HTR-8/SVneo (cell line): ENCODE measurements around the gene LRRC55.

Experiments
- DNase-seq: peaks from one replicate; pipeline ENCODE4 v3.0.0; 2011; ENCODE audit warnings: low spot score, mixed read lengths; ENCODE audit not compliant: insufficient read length
- FAIRE-seq: peaks from 2 replicates; lab custom pipeline; 2011; peaks lifted over from hg19 to GRCh38; lab: Jason Lieb, UNC

Gene LRRC55

DNA sequence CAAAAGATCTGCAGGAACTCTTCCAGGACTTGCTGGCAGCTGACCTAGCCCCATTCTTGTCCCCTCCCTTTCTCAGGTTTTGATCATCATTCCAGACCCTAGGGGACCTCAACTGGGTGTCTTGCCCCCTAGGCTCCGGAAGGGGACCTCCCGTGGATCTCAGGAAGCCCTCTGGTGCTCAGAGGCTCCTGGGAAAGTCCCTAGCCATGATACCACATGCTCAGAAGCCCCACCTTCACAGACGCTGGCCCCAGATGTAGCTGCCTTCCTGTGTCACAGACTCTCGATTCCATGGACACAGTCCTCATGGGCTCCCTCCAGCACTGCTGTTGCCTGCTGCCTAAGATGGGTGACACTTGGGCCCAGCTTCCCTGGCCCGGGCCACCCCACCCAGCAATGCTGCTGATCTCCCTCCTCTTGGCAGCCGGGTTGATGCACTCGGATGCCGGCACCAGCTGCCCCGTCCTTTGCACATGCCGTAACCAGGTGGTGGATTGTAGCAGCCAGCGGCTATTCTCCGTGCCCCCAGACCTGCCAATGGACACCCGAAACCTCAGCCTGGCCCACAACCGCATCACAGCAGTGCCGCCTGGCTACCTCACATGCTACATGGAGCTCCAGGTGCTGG is at the start of gene LRRC55:
Gene LRRC55, plus strand, starts transcription at position 276 of the 628 bp plus-strand sequence. Its CDS starts 70 bp downstream, at position 346.
- no peak for DNase-seq
- no peak for FAIRE-seq

GRCh38 chr11:57133366-57134038 is 48.3 kb upstream of the LRRC55 start:
- FAIRE-seq (no peak), DNase-seq (no peak)

DNA sequence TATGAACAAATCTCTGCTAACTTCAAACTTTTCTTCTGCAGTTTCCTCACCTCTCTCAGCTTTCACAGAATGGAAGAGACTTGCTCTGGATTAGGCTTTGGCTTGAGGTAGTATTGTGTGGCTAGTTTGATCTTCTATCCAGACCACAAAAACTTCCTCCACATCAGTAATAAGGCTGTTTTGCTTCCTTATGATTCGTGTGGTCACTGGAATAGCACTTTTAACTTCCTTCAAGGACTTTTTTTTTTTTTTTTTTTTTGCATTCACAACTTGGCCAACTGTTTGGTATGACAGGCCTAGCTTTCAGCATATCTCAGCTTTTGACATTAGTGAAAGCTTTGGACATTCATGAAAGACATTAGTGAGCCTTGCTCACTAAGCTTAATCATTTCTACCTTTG is 47.5 kb upstream of the LRRC55 start:
- DNase-seq, result no peak
- no peak for FAIRE-seq

GRCh38 chr11:57135020-57135751 is 46.6 kb upstream of the LRRC55 start:
- DNase-seq, result no peak
- FAIRE-seq, result no peak

GRCh38 chr11:57140568-57140967 is 41.2 kb upstream of the LRRC55 start:
- FAIRE-seq (no peak), DNase-seq (no peak)

GRCh38 chr11:57143459-57143858 is 38.3 kb upstream of the LRRC55 start:
- DNase-seq (no peak), FAIRE-seq (no peak)

DNA sequence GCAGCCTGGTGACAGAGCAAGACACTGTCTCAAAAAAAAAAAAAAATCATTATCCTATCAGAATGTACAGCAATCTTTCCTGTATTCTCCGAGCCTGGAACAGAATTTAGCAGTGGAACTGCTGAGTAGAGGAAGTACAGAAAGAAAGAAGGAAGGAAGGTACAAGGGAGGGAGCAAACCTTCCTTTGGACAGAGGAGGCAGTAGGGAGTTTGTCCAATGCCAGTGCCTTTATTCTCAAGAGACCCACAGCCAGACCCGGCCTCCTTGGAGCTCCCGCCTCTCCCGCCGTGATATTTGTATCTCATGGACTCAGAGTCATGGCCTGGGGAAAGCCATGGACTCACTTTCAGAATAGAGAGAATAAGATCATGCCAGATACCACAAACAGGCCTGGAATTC is 37.7 kb upstream of the LRRC55 start:
- no peak for FAIRE-seq
- DNase-seq, result no peak

- FAIRE-seq (no peak), DNase-seq (no peak)
These were observed 37.0 kb upstream of the LRRC55 start for GRCh38 chr11:57144531-57145320.

DNA sequence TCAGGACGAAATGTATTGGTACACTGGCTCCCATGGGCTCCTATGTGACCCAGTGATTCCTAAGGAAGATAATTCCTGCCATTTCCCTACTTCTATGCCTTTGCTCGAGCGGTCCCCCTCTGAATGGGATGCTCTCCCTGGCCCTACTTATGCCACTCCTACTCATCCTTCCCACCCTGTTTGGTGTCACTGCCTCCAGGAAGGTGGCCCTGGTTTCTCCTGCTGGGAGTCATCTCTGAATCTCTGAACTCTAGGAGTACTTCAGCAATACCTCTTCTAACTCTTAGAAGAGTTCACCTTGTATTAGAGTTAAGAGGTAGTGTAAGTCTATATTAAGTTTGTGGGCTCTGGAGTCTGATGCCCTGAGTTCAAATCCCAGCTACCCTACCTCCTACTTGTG is 35.5 kb upstream of the LRRC55 start:
- no peak for FAIRE-seq
- DNase-seq, result no peak

DNA sequence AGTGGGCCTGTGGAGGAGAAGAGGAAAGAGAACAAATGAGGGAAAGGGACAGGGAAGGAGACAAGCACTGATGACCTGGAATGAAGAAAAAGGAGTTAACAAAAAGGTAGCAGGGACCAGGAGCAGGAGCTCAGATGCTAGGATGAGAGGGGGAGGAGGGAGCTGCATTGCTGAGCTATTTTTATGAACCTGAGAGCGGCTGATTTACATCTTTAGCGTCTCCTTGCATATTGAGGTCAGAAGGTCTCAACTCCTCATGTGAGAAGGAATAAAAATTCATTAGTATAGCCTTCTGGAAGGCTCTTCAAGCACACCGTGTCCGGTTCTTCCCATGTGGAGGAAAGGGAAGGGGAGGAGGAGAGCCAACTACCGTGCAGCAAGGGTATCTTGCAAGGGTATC is 33.1 kb upstream of the LRRC55 start:
- FAIRE-seq (no peak), DNase-seq (no peak)

DNA sequence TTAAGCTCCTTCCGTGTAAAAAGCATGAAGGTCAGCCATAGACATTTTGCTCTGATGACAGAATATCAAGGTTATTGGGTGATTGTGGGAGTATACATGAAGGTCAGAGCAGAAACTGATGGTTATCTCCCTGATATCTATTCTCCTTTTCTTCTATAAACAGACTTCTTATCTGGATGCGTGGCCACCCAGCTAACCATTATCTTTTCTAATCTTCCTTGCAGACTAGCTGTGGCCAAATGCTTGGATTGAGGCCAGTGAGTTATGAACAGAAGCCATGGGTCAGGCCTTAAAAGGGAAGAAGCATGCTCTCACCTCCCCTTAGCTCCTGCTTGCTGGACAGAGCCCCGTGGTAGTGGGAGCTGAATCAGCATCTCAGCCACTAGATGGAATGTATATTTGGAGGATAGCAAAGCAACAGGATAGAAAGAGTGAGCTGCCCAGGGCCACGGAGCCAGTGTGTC is 31.3 kb upstream of the LRRC55 start:
- DNase-seq, result no peak
- FAIRE-seq, result no peak

DNA sequence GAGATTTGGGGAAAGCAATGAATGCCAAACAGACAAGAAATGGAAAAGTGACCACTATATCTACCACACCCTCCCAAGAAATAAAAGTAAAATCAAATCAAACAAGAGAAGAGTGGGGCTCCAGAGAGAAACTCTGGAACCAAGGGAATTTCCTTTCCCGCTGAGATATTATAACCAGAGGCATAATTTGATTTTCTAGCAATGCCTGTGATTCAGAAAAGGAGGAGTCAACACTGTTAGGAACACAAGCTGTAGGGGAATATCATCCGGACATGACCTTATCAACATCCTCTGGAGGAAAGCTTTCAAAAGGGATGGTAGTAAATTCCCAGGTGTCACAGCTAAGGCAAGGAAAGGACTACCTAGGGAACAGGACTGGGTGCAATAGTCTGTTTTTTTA is 29.6 kb upstream of the LRRC55 start:
- DNase-seq, result no peak
- no peak for FAIRE-seq

DNA sequence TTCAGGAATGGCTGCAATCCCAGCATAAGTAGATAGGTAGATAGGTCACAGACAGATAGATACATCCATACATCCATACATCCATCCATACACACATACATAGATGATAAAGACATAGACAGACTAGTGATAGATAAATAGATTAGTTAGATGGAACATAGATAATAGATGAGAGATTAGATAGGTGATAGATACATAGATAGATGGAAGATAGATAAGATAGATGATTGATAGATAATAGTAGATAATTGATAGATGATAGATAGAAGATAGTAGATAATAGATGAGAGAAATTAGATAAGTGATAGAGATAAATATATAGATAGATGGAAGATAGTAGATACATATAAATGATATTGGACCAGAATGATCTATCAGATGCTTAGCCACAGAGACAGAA is 28.3 kb upstream of the LRRC55 start:
- no peak for DNase-seq
- no peak for FAIRE-seq

- no peak for FAIRE-seq
- DNase-seq, result no peak
These were observed 27.0 kb upstream of the LRRC55 start for GRCh38 chr11:57154739-57155138.

DNA sequence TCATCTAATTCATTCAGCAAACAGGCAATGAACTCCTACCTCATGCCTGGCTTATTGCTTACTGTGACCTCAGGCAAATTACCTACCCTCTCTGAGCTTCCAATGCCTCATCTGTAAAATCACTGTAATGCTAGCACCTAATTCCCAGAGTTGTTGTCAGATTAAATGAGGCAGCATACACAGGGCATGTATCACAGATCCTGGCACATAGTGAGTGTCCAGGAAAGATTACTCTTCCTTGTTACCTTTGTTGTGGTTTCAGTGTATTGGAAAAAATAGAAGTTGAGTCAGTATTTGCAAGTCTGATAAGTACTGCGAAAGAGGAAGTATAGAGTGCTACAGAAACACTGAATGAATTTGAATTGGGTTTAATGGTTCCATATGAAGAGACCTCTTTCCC is 26.4 kb upstream of the LRRC55 start:
- FAIRE-seq (no peak), DNase-seq (no peak)

- FAIRE-seq, result no peak
- DNase-seq, result no peak
These were observed 25.7 kb upstream of the LRRC55 start for GRCh38 chr11:57155838-57156607.

GRCh38 chr11:57156928-57157327 is 24.8 kb upstream of the LRRC55 start:
- FAIRE-seq (no peak), DNase-seq (no peak)

- DNase-seq, result no peak
- FAIRE-seq, result no peak
These were observed 24.1 kb upstream of the LRRC55 start for GRCh38 chr11:57157624-57158023.

GRCh38 chr11:57158180-57158579 is 23.6 kb upstream of the LRRC55 start:
- DNase-seq, result no peak
- no peak for FAIRE-seq

GRCh38 chr11:57158599-57158998 is 23.2 kb upstream of the LRRC55 start:
- FAIRE-seq (no peak), DNase-seq (no peak)
